ENCODE data around the gene LRRC42. TPM values are rescaled to one million over a fixed set of nuclear protein-coding genes. Genes with fewer than 3 reads are reported as not detected.

The LRRC42 gene
- total RNA-seq, 1 donor from 2014 or later: 63.5 TPM

- Mint-ChIP-seq H3K27me3 (no peaks in the 10 kb centered on the region), H3K4me1 (ENCODE audit: low read depth) (no peaks in the 10 kb centered on the region), H3K4me3 (ENCODE audit: low read depth) (no peak overlapping the region), H3K27ac (no peak overlapping the region), H3K36me3 (ENCODE audit: insufficient read depth) (peaks cover 32% of the 10 kb centered on the region), H3K9me3 (ENCODE audit: low read depth) (peaks cover 3% of the 10 kb centered on the region)
- TF ChIP-seq, protein P1, sequence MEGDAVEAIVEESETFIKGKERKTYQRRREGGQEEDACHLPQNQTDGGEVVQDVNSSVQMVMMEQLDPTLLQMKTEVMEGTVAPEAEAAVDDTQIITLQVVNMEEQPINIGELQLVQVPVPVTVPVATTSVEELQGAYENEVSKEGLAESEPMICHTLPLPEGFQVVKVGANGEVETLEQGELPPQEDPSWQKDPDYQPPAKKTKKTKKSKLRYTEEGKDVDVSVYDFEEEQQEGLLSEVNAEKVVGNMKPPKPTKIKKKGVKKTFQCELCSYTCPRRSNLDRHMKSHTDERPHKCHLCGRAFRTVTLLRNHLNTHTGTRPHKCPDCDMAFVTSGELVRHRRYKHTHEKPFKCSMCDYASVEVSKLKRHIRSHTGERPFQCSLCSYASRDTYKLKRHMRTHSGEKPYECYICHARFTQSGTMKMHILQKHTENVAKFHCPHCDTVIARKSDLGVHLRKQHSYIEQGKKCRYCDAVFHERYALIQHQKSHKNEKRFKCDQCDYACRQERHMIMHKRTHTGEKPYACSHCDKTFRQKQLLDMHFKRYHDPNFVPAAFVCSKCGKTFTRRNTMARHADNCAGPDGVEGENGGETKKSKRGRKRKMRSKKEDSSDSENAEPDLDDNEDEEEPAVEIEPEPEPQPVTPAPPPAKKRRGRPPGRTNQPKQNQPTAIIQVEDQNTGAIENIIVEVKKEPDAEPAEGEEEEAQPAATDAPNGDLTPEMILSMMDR (IDR thresholded peaks at IDR 0.05; ENCODE audit: unreplicated experiment): no peak
- DNase-seq (ENCODE audit: low spot score, unreplicated experiment): no peak
Observed at GRCh38 chr1:53930932-53931331, 15.2 kb upstream of the LRRC42 start.

GRCh38 chr1:53931523-53931922 is 14.6 kb upstream of the LRRC42 start:
- H3K4me3 Mint-ChIP-seq (ENCODE audit: low read depth): no peak overlapping the region
- H3K27ac Mint-ChIP-seq: no peak overlapping the region
- TF ChIP-seq, protein P1 (IDR thresholded peaks at IDR 0.05; ENCODE audit: unreplicated experiment): no peak
- DNase-seq (ENCODE audit: low spot score, unreplicated experiment): no peak
- peaks cover 32% of the 10 kb centered on the region for H3K36me3 Mint-ChIP-seq (ENCODE audit: insufficient read depth)
- H3K27me3 Mint-ChIP-seq: no peaks in the 10 kb centered on the region
- H3K9me3 Mint-ChIP-seq (ENCODE audit: low read depth): peaks cover 3% of the 10 kb centered on the region
- H3K4me1 Mint-ChIP-seq (ENCODE audit: low read depth): no peaks in the 10 kb centered on the region

- Mint-ChIP-seq H3K9me3 (ENCODE audit: low read depth) (peaks cover 3% of the 10 kb centered on the region), H3K27ac (no peak overlapping the region), H3K36me3 (ENCODE audit: insufficient read depth) (peaks cover 39% of the 10 kb centered on the region), H3K27me3 (no peaks in the 10 kb centered on the region), H3K4me3 (ENCODE audit: low read depth) (no peak overlapping the region), H3K4me1 (ENCODE audit: low read depth) (no peaks in the 10 kb centered on the region)
- no peak for DNase-seq (ENCODE audit: low spot score, unreplicated experiment)
- TF ChIP-seq, protein P1 (IDR thresholded peaks at IDR 0.05; ENCODE audit: unreplicated experiment): no peak
Observed at GRCh38 chr1:53934170-53934765, 11.9 kb upstream of the LRRC42 start.

DNA sequence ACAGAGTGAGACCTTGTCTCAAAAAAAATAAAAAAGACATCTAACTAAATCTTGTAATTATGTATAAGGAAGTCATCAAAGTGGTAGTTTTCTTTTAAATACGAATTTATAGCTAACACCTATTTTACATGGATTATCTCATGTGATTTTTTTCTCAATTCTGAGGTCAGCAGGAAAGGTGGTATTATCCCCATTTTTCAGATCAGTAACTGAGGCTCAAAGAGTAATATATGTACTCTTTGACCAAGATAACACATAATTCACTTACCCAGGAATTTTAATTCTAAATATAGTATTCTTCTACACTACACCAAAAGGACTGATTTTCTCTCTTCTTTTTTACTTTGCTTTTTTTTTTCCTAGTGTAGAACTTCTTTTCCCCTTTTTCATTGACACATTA is 9.7 kb upstream of the LRRC42 start:
- Mint-ChIP-seq H3K27me3 (no peaks in the 10 kb centered on the region), H3K36me3 (ENCODE audit: insufficient read depth) (peaks cover 37% of the 10 kb centered on the region)

DNA sequence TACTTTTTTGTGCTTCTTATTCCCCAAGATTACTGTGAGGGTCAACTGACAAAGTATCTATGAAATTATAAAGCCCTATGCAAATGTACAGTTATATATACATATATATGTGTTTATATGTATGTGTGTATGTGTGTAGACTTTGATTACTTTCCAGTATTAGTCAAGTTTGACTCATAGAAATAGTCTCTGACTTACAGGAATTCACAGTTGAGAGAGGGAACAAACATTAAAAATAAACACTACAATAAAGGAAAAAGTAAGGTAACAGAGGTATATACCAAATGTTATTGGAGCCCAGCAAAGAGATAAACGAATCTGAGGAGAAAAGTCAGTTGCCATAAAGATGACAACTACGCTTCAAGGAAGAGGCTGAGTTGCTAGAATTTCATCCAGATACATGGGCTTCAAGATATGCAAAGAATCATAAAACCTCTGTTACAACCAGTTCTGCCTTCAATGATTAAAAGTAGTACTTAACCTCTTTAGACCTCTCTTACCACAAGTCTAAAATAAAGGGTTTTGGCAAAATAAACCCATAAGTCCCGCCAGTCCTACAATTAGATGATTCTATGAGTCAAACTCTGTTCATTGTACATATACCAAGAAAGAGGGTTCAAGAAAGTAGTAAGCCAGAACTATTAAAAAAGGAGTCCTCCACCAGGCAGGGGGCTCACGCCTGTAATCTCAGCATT is 7.9 kb upstream of the LRRC42 start:
- H3K27ac Mint-ChIP-seq: no peak overlapping the region
- no peaks in the 10 kb centered on the region for H3K27me3 Mint-ChIP-seq
- no peak overlapping the region for H3K4me3 Mint-ChIP-seq (ENCODE audit: low read depth)
- H3K36me3 Mint-ChIP-seq (ENCODE audit: insufficient read depth): peaks cover 28% of the 10 kb centered on the region
- H3K9me3 Mint-ChIP-seq (ENCODE audit: low read depth): peaks cover 3% of the 10 kb centered on the region
- TF ChIP-seq, protein P1 (IDR thresholded peaks at IDR 0.05; ENCODE audit: unreplicated experiment): no peak
- no peak for DNase-seq (ENCODE audit: low spot score, unreplicated experiment)
- peaks cover 2% of the 10 kb centered on the region for H3K4me1 Mint-ChIP-seq (ENCODE audit: low read depth)

More for the DNA sequence above, 9.7 kb upstream of the LRRC42 start:
- Mint-ChIP-seq H3K9me3 (ENCODE audit: low read depth) (peaks cover 3% of the 10 kb centered on the region), H3K4me1 (ENCODE audit: low read depth) (peaks cover 2% of the 10 kb centered on the region), H3K27ac (no peak overlapping the region), H3K4me3 (ENCODE audit: low read depth) (no peak overlapping the region)
- TF ChIP-seq, protein P1 (IDR thresholded peaks at IDR 0.05; ENCODE audit: unreplicated experiment): no peak
- no peak for DNase-seq (ENCODE audit: low spot score, unreplicated experiment)
